IMR-90 (cell line): ENCODE data around the gene SPATA18. TPM values are rescaled to one million over a fixed set of nuclear protein-coding genes. Genes with fewer than 3 reads are reported as not detected.
A peak's percentile ranks its signal among the peaks of the same experiment; 100 is the strongest.

Source experiments
- ATAC-seq: fragments of 200-7000 bp; cut with Tn5 transposase; 2 replicates; pipeline ENCODE4 v1.9.1; 2020; ENCODE audit warnings: low read depth, mild to moderate bottlenecking, moderate library complexity
- BruUV-seq: library from RNA; stranded (reverse); fragments of 400-500 nt; replicated peaks from 2 replicates; lab custom pipeline; 2021; lab: Mats Ljungman, UMichigan
- CTCF ChIA-PET: fragments of 300-600 bp; formaldehyde crosslinking; extraction: SDS; loops from one replicate; lab custom pipeline; 2021; ENCODE audit warnings: antibody characterized with exemption; lab: Yijun Ruan, JAX
- POLR2A ChIA-PET: fragments of 300-600 bp; sonication (Branson Sonifier 250); formaldehyde crosslinking; loops from one replicate; lab custom pipeline; 2022; ENCODE audit warnings: antibody characterized with exemption; ENCODE audit not compliant: unreplicated experiment; lab: Charles Lee
- DNase-seq: peaks from one replicate; pipeline ENCODE4 v3.0.0; 2013
- H2AFZ ChIP-seq: replicated peaks from 2 replicates; pipeline ENCODE3; 2013; ENCODE audit warnings: low read length, mild to moderate bottlenecking; ENCODE audit not compliant: poor library complexity
- H2AK5ac ChIP-seq: 2 replicates; pipeline ENCODE4 v1.6.1; 2013; ENCODE audit warnings: low read depth, low read length, inconsistent platforms
- H2AK9ac ChIP-seq: replicated peaks from 2 replicates; pipeline ENCODE3; 2013; ENCODE audit warnings: mild to moderate bottlenecking, low read depth, low read length, moderate library complexity; ENCODE audit not compliant: poor library complexity
- H2BK120ac ChIP-seq: 2 replicates; pipeline ENCODE4 v1.6.1; 2013; ENCODE audit warnings: low read depth, low read length, inconsistent platforms
- H2BK15ac ChIP-seq: 3 replicates; pipeline ENCODE4 v1.6.1; 2013; ENCODE audit warnings: low read depth, low read length, inconsistent platforms
- H2BK20ac ChIP-seq: 2 replicates; pipeline ENCODE4 v1.6.1; 2013; ENCODE audit warnings: low read depth, mild to moderate bottlenecking, inconsistent platforms, low read length, moderate library complexity
- H2BK5ac ChIP-seq: 2 replicates; pipeline ENCODE4 v1.6.1; 2013; ENCODE audit warnings: mild to moderate bottlenecking, low read depth, low read length, inconsistent platforms; ENCODE audit not compliant: poor library complexity, severe bottlenecking
- H3K14ac ChIP-seq: replicated peaks from 2 replicates; pipeline ENCODE4 v1.6.1; 2013; ENCODE audit warnings: low read depth, low read length, inconsistent platforms
- H3K18ac ChIP-seq: 2 replicates; pipeline ENCODE4 v1.6.1; 2013; ENCODE audit warnings: low read depth, low read length, control low read depth
- H3K23ac ChIP-seq: 2 replicates; pipeline ENCODE4 v1.6.1; 2013; ENCODE audit warnings: low read depth, low read length, inconsistent platforms
- H3K27ac ChIP-seq: 2 replicates; pipeline ENCODE4 v1.5.1; 2013; ENCODE audit warnings: mild to moderate bottlenecking, control low read depth, low read length; ENCODE audit not compliant: insufficient read depth
- H3K27me3 ChIP-seq: 2 replicates; pipeline ENCODE4 v1.6.1; 2013; ENCODE audit warnings: low read length; ENCODE audit not compliant: control insufficient read depth, insufficient read depth
- H3K36me3 ChIP-seq: 2 replicates; pipeline ENCODE4 v1.6.1; 2013; ENCODE audit warnings: low read length, mixed read lengths; ENCODE audit not compliant: control insufficient read depth, insufficient read depth
- H3K4ac ChIP-seq: 2 replicates; pipeline ENCODE4 v1.6.1; 2013; ENCODE audit warnings: low read depth, low read length, inconsistent platforms
- H3K4me1 ChIP-seq: 2 replicates; pipeline ENCODE4 v1.6.1; 2013; ENCODE audit warnings: low read length, mixed read lengths; ENCODE audit not compliant: control insufficient read depth, insufficient read depth
- H3K4me2 ChIP-seq: 2 replicates; pipeline ENCODE4 v1.6.1; 2013; ENCODE audit warnings: low read depth, mild to moderate bottlenecking, control low read depth, low read length, moderate library complexity
- H3K4me3 ChIP-seq: 2 replicates; pipeline ENCODE4 v1.5.1; 2013; ENCODE audit warnings: low read depth, mild to moderate bottlenecking, control low read depth, low read length, moderate library complexity; ENCODE audit not compliant: insufficient read depth
- H3K56ac ChIP-seq: 2 replicates; pipeline ENCODE4 v1.6.1; 2013; ENCODE audit warnings: low read length, inconsistent platforms; ENCODE audit not compliant: insufficient read depth; ENCODE audit errors: extremely low read depth
- H3K79me1 ChIP-seq, 2 experiments: 2 replicates each; pipeline ENCODE4 v1.6.1; 2013; ENCODE audit warnings: low read length in 2 of 2, inconsistent platforms in 1 of 2, low read depth in 1 of 2
- H3K9ac ChIP-seq: 2 replicates; pipeline ENCODE4 v1.6.1; 2013; ENCODE audit warnings: low read depth, low read length, control low read depth
- H3K9me1 ChIP-seq: 2 replicates; pipeline ENCODE4 v1.6.1; 2013; ENCODE audit warnings: low read length, inconsistent platforms; ENCODE audit not compliant: insufficient read depth
- H3K9me3 ChIP-seq: 2 replicates; pipeline ENCODE4 v1.6.1; 2013; ENCODE audit warnings: low read length; ENCODE audit not compliant: control insufficient read depth, insufficient read depth
- H4K20me1 ChIP-seq: 2 replicates; pipeline ENCODE4 v1.6.1; 2013; ENCODE audit warnings: low read length, inconsistent platforms; ENCODE audit not compliant: insufficient read depth
- H4K5ac ChIP-seq: 2 replicates; pipeline ENCODE4 v1.6.1; 2013; ENCODE audit warnings: mild to moderate bottlenecking, low read depth, low read length, control low read depth
- H4K8ac ChIP-seq, 2 experiments: 2 replicates each; pipeline ENCODE4 v1.6.1; 2013; ENCODE audit warnings: low read depth in 2 of 2, low read length in 2 of 2, control low read depth in 1 of 2, inconsistent platforms in 1 of 2
- H4K91ac ChIP-seq: 2 replicates; pipeline ENCODE4 v1.6.1; 2013; ENCODE audit warnings: low read depth, low read length, inconsistent platforms; ENCODE audit not compliant: insufficient read depth
- BHLHE40 ChIP-seq: fragments of 150-350 bp; IDR thresholded peaks from 2 replicates; pipeline ENCODE4 v1.6.1; 2016; ENCODE audit warnings: mild to moderate bottlenecking, low read depth, low read length
- CEBPB ChIP-seq: IDR thresholded peaks from 2 replicates; pipeline ENCODE4 v1.6.1; 2012; ENCODE audit warnings: low read depth, low read length, improper control_type of control experiment
- CHD1 ChIP-seq: IDR thresholded peaks from 2 replicates; pipeline ENCODE4 v1.6.1; 2012; ENCODE audit warnings: low read depth, low read length, improper control_type of control experiment
- FOS ChIP-seq: fragments of 150-350 bp; IDR thresholded peaks from 2 replicates; pipeline ENCODE4 v1.6.1; 2016; ENCODE audit warnings: low read depth, low read length
- MAFK ChIP-seq: IDR thresholded peaks from 2 replicates; pipeline ENCODE4 v1.6.1; 2012; ENCODE audit warnings: low read depth, low read length, improper control_type of control experiment
- MAZ ChIP-seq: IDR thresholded peaks from 2 replicates; pipeline ENCODE4 v1.6.1; 2012; ENCODE audit warnings: low read depth, mild to moderate bottlenecking, low read length, improper control_type of control experiment, moderate library complexity, borderline replicate concordance
- MXI1 ChIP-seq: IDR thresholded peaks from 2 replicates; pipeline ENCODE4 v1.6.1; 2012; ENCODE audit warnings: low read depth, mild to moderate bottlenecking, low read length, moderate library complexity, borderline replicate concordance
- NFE2L2 ChIP-seq: fragments of 150-350 bp; IDR thresholded peaks from 2 replicates; pipeline ENCODE4 v1.6.1; 2016; ENCODE audit warnings: low read depth, mild to moderate bottlenecking, low read length
- POLR2A ChIP-seq: IDR thresholded peaks from 2 replicates; pipeline ENCODE4 v1.6.1; 2012; ENCODE audit warnings: mild to moderate bottlenecking, low read depth, low read length
- RAD21 ChIP-seq: IDR thresholded peaks from 2 replicates; pipeline ENCODE4 v1.6.1; 2012; ENCODE audit warnings: low read length, improper control_type of control experiment
- RCOR1 ChIP-seq: IDR thresholded peaks from 2 replicates; pipeline ENCODE4 v1.6.1; 2012; ENCODE audit warnings: mild to moderate bottlenecking, low read length, improper control_type of control experiment; ENCODE audit not compliant: insufficient replicate concordance
- RFX5 ChIP-seq: IDR thresholded peaks from 2 replicates; pipeline ENCODE4 v1.8.0; 2012; ENCODE audit warnings: low read depth, mild to moderate bottlenecking, low read length, moderate library complexity
- SMC3 ChIP-seq: fragments of 150-350 bp; IDR thresholded peaks from 2 replicates; pipeline ENCODE4 v1.6.1; 2016; ENCODE audit warnings: low read depth, mild to moderate bottlenecking, antibody characterized with exemption, low read length, moderate library complexity
- WGBS, 2 experiments: methylation state at CpG; one replicate each; pipeline versions ENCODE4 v1.1.5 to v1.1.7; 2013; ENCODE audit warnings: missing lambda C conversion rate in 2 of 2; ENCODE audit not compliant: insufficient read length in 1 of 2; ENCODE audit errors: extremely low coverage in 2 of 2; 5-methylcytosine and 5-hydroxymethylcytosine counted together
- dilution Hi-C: fragments of 300-500 bp; cut with HindIII; formaldehyde crosslinking; loops from one replicate; pipeline ENCODE4 v1.14.3; 2018; ENCODE audit warnings: low sequenced_read_pairs; ENCODE audit not compliant: unreplicated experiment
- in situ Hi-C: fragments of 300-500 bp; cut with MboI; formaldehyde crosslinking; loops from 3 replicates; pipeline ENCODE4 v1.14.3; 2019; ENCODE audit warnings: low sequenced_read_pairs, inconsistent platforms, mixed read lengths
- intact Hi-C: fragments of 100-400 bp; cut with micrococcal nuclease; formaldehyde crosslinking; loops from 2 replicates; pipeline ENCODE4 v1.10.0; 2022
- polyA plus RNA-seq, 3 experiments: library from polyadenylated mRNA; depleted of rRNA; stranded (reverse); fragments of >200 nt; gene quantifications; 2 replicates each; pipeline ENCODE4 v1.2.3, GENCODE V29; 2012; ENCODE audit warnings: low replicate concordance in 1 of 3
- total RNA-seq: library from RNA; depleted of rRNA; stranded (reverse); fragments of >200 nt; gene quantifications from 2 replicates; pipeline ENCODE4 v1.2.3, GENCODE V29; 2012
- TF ChIP-seq, protein P1 (sequence below): fragments of 150-350 bp; IDR thresholded peaks from 2 replicates; pipeline ENCODE4 v1.6.1; 2017; ENCODE audit warnings: mild to moderate bottlenecking, antibody characterized with exemption, low read length, low read depth
- TF ChIP-seq, protein P2 (sequence below): conservative IDR thresholded peaks from 2 replicates; pipeline ENCODE4 v1.5.1; 2012; ENCODE audit warnings: mild to moderate bottlenecking, low read depth, low read length, improper control_type of control experiment
- TF ChIP-seq, protein P3 (sequence below): fragments of 150-350 bp; IDR thresholded peaks from 2 replicates; pipeline ENCODE4 v1.6.1; 2016; ENCODE audit warnings: low read depth, mild to moderate bottlenecking, low read length, moderate library complexity, borderline replicate concordance

Gene SPATA18
- total and polyA plus RNA-seq, 2 of the 4 experiments (the other 2 are of a cell fraction), result 3.0 to 4.7 TPM

DNA sequence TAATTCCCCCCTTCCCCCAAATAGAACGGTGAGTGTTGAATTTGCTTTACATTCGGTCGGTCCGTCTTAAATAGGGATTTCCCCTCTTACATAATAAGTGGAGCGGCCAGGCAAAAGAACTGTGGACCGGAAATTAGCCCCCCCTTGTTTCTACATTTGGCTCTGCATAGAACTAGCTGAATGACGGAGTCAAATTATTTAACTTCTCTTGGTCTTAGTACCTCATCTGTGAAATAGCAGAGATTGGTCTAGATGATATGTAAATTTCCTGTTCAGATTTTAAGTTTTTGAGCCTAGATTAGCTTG is 1.3 kb downstream of the SPATA18 start:
- CTCF ChIA-PET, result interaction anchor here (0.6 to 1.6 kb wide), 2 partner anchors 10 to 56 kb away, joined by 3 read pairs; no protein-coding TSS in a partner anchor
- Histone ChIP-seq H3K79me1 (0 out of 4 replicates have a peak, but pooled peaks cover 0 to 7% of the 10 kb centered on the region in 2 experiments), H4K5ac (no peak overlapping the region), H3K9ac (peak overlapping the region; percentile 37; the same call in 1 of the 2 replicates), H3K9me1 (peaks cover 3% of the 10 kb centered on the region; the same call in 1 of the 2 replicates), H3K9me3 (no peaks in the 10 kb centered on the region), H4K20me1 (0 out of 2 replicates have a peak, but pooled peaks cover 3% of the 10 kb centered on the region), H2BK120ac (peak overlapping the region; percentile 27; the same call in 1 of the 2 replicates), H3K4me1 (no peaks in the 10 kb centered on the region; the same call in 1 of the 2 replicates), H3K4ac (peak overlapping the region; percentile 64), H3K18ac (no peak overlapping the region), H3K4me3 (peak overlapping the region; percentile 57), H2BK5ac (peak overlapping the region; percentile 50), H4K8ac (0 out of 4 replicates have a peak overlapping the region, but pooled peaks of 1 of the 2 experiments have one; percentile 62), H2BK15ac (0 out of 3 replicates have a peak overlapping the region, but pooled peaks have one; percentile 32), H3K27me3 (peaks cover 6% of the 10 kb centered on the region), H2AK5ac (no peak overlapping the region), H2AK9ac (peak overlapping the region; percentile 48), H3K14ac (peak overlapping the region; percentile 69), H4K91ac (no peak overlapping the region), H3K36me3 (no peaks in the 10 kb centered on the region), H3K23ac (0 out of 2 replicates have a peak overlapping the region, but pooled peaks have one; percentile 58), H2BK20ac (no peak overlapping the region), H2AFZ (peak overlapping the region; percentile 92), H3K56ac (no peak overlapping the region), H3K27ac (peak overlapping the region; percentile 88; the same call in 1 of the 2 replicates), H3K4me2 (peak overlapping the region; percentile 86)
- ATAC-seq (no peak), DNase-seq (peak; percentile 20)
- BruUV-seq, result no TSS peak
- intact Hi-C loops, result loop anchor here (5.0 to 10.0 kb wide), 2 partner anchors 40 to 58 kb away; no protein-coding TSS in a partner anchor
- POLR2A ChIA-PET, result no interaction called here
- in situ Hi-C loops, result no loop called here
- 45% methylated on average over 4 of the region's 7 CpGs; no CpG with 5 or more reads in 1 of the 2 experiments for WGBS, 2 experiments
- TF ChIP-seq, protein P1, sequence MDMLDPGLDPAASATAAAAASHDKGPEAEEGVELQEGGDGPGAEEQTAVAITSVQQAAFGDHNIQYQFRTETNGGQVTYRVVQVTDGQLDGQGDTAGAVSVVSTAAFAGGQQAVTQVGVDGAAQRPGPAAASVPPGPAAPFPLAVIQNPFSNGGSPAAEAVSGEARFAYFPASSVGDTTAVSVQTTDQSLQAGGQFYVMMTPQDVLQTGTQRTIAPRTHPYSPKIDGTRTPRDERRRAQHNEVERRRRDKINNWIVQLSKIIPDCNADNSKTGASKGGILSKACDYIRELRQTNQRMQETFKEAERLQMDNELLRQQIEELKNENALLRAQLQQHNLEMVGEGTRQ, result no peak
- TF ChIP-seq MAFK (no peak), CEBPB (no peak), FOS (no peak), MXI1 (no peak), RAD21 (no peak), RCOR1 (no peak), NFE2L2 (no peak), MAZ (no peak), SMC3 (no peak), BHLHE40 (no peak), CHD1 (no peak), RFX5 (no peak), POLR2A (no peak)
- TF ChIP-seq, protein P2, sequence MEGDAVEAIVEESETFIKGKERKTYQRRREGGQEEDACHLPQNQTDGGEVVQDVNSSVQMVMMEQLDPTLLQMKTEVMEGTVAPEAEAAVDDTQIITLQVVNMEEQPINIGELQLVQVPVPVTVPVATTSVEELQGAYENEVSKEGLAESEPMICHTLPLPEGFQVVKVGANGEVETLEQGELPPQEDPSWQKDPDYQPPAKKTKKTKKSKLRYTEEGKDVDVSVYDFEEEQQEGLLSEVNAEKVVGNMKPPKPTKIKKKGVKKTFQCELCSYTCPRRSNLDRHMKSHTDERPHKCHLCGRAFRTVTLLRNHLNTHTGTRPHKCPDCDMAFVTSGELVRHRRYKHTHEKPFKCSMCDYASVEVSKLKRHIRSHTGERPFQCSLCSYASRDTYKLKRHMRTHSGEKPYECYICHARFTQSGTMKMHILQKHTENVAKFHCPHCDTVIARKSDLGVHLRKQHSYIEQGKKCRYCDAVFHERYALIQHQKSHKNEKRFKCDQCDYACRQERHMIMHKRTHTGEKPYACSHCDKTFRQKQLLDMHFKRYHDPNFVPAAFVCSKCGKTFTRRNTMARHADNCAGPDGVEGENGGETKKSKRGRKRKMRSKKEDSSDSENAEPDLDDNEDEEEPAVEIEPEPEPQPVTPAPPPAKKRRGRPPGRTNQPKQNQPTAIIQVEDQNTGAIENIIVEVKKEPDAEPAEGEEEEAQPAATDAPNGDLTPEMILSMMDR, result no peak
- TF ChIP-seq, protein P3, sequence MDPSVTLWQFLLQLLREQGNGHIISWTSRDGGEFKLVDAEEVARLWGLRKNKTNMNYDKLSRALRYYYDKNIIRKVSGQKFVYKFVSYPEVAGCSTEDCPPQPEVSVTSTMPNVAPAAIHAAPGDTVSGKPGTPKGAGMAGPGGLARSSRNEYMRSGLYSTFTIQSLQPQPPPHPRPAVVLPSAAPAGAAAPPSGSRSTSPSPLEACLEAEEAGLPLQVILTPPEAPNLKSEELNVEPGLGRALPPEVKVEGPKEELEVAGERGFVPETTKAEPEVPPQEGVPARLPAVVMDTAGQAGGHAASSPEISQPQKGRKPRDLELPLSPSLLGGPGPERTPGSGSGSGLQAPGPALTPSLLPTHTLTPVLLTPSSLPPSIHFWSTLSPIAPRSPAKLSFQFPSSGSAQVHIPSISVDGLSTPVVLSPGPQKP, result no peak
- dilution Hi-C loops, result no loop called here
